HG03521 (cell line): ENCODE measurements around the gene SRGAP3.

Experiments used
- ATAC-seq: cut with Tn5 transposase; IDR thresholded peaks from one replicate; pipeline ENCODE4 v1.9.1; 2021; ENCODE audit warnings: mild to moderate bottlenecking, moderate library complexity; ENCODE audit not compliant: unreplicated experiment

SRGAP3 gene

GRCh38 chr3:9066775-9067174 lies 182.7 kb downstream of the SRGAP3 start:
- no peak for ATAC-seq

DNA sequence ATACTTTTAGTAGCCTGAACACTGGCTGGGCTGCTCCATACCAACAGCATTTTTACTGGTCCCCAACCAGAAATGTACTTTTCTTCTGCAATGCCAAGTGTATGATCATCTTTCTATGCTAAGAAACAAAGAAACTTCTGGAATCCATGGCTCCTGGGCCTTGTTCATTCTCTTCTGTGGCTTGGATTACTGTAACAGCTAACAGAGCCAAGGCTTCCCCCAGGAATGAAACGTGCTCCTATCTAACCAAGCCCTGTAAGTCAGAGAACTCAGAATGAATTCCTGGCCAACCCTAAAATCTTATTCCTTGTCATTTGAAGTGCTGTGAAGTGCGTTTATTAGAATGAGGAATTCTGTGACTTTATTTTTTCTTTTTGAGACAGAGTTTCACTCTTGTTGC lies 183.3 kb downstream of the SRGAP3 start:
- no peak for ATAC-seq

DNA sequence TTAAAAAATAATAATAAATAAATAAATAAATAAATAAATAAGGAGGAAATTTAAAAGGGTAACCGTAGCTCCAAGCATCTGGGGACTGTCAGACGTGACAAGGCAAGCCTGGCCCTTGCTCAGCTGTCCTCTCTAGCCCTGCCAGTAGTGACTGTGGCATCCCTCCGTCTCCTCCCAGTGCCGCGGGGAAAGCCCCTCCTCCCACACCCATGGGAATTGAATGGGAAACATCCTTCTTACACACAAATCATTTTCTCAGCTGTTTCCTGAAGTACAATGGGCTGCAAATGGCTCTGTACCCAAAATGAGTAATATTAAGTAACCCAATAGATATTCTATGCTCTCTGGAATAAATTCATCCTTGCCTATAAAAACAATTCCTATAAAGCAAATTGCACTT lies 184.6 kb downstream of the SRGAP3 start:
- ATAC-seq, result no peak

DNA sequence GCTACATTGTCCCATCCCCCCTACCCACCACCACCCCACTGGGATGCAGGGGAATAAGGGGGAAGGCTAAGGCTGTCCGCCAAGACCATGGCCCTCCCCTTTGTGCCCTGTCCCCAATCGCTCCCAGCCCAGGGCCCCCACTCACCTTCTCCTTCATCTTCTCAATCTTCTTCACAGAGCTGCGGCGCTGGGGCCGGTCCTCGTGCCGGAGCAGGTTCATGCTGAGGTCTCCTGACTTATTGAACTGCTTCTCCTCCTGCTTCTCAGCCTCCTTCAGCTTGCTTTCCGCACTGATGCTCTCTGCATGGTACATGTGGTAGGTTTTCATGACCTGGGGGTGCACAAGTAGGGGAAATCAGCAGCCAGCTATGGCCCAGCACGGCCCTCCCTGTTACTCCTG lies 185.2 kb downstream of the SRGAP3 start:
- ATAC-seq, result no peak

DNA sequence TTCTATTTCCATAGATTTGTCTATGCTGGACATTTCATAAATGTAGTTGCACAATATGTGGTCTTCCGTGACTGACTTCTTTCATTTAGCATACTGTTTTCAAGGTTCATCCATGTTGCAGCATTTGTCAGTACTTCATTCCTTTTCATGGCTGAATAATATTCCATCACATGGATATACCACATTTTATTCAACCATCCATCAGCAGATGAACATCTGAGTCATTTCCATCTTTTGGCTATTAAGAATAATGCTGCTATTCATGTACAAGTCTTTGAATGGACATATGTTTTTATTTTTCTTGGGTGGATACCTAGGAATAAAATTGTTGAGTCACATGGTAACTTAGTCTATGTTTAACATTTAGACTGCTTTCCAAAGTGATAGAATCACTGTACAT lies 186.9 kb downstream of the SRGAP3 start:
- no peak for ATAC-seq

DNA sequence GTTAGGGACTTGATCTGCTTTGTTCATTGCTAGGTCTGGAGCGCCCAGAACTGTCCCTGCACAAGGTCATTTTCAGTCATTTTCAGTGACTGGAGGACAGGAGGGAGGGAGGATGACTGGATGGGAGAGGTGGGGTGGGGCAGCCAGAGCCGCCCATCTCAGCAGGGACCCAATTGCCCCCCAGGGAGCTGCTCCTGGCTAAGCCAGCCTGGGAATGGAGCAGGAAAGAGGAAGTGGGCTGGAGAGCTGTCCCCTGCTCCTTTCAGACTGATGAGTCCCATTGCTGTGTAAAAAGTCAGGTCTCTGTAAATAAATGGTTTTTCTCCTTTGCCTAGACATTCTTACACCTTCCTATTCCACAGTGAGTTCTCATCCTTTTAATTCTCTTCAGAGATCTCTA lies 187.8 kb downstream of the SRGAP3 start:
- no peak for ATAC-seq

DNA sequence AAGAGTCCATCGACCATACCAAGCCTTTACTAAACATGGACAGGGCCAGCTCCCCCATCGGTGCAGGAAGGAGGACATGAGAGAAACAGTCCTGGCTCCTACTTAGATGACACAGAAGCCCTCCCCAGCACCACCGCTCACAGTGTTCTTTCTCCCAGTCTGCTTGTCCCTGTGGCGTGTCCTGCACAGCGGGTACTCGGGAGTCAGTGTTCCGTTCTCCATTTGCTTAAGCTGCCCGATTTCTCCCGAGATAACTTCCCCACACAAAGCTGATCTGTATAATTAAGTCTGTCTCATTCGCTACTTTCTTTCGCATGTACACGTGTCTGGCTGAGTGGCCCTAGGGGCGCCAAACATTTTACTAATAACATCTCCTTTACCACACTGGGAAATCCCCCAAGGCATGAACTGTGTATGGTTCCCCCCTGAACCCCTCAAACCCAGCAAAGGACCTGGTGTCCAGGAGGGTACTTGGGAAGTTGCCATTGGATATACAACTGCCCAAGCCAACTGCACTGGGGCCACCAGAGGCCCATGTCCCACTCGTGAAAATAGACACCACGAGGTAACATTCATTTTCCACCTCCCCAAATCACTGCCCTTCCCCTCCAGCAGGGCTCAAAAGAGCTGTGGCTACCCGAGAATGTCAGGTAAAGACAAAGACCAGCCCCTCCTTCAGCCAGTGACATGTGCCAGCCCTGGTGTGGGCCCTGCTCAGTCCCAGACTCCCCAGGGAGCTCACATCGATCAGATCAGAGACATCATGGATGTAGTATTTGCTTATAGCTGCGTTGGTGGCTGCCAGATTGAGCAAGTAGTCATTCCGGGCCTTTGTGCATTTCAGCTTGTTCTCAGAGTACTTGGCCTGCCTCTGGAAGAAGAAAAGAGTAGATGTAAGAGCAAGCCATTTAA lies 189.7 kb downstream of the SRGAP3 start:
- ATAC-seq, result no peak

- ATAC-seq, result no peak
Measured at GRCh38 chr3:9056581-9056980, 192.9 kb downstream of the SRGAP3 start.

DNA sequence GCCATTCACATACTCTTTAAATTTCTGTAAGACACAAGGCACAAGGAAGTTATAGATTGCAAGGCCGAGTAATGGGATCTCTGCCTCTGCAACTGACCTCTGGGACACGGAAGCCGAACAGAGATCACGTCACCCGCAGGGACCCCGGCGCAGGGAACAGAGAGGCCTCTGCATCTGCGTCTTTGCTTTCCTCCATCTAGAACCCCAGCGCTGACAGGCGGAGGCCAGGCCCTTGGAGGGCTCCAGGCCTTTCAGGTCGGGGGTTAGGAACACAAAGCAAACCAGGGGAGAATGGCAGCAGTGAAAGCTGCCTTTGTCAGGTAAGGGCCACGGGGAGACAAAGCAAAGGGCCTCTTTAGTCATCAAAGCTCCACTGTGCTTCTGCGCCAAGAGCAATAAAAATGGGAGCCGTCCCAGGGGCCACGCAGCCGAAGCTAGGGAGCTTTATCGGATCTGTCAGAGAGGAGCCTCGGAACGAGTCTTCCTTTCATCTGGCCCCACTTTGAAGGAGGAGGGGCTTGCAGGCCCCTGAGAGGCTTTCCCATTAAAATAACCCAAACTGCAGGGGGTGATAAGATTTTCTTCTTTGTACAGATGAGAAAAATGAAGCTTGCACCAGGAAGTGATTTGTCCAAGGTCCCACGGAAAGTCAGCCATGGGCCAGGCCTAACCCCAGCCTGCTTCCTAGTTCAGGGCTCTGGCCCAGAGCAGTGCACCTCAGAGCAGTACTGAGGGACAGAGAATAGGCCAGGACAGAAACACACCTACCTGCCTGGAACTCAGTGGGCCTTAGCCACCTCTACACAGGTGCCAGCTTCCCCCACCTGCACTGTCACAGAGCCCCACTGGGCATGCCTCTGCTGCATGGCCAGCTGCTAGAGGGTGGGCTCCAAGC lies 201.7 kb downstream of the SRGAP3 start:
- no peak for ATAC-seq

DNA sequence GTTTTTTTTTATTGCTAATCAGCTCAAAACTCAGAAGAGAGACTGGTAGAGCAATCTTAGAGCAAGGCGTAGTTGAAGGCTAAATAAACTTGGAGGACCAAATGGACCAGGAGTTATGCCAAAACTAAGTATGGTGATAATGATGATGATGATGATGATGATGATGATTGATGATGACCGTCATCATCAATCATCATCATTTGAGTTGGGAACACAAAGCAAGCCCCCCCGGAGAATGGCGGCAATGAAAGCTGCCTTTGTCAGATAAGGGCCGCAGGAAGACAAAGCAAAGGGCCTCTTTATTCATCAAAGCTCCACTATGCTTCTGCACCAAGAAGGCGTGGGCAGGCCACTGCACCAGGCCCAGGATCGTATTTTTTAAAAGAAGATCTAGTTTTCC lies 204.1 kb downstream of the SRGAP3 start:
- no peak for ATAC-seq

GRCh38 chr3:9043063-9043462 lies 206.4 kb downstream of the SRGAP3 start:
- ATAC-seq, result no peak

DNA sequence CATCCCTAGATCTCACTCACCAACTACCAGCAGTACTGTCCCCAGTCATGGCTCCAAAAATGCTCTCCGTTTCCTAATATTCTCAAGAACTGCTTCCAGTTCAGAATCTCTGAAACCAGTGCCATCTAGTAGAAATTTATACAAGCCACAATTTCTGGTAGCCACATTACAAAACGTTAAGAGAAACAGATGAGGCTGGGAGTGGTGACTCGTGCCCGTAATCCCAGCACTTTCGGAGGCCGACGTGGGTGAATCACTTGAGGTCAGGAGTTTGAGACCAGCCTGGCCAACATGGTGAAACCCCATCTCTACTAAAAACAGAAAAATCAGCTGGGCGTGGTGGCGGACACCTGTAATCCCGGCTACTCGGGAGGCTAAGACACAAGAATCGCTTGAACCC lies 207.8 kb downstream of the SRGAP3 start:
- ATAC-seq, result no peak

DNA sequence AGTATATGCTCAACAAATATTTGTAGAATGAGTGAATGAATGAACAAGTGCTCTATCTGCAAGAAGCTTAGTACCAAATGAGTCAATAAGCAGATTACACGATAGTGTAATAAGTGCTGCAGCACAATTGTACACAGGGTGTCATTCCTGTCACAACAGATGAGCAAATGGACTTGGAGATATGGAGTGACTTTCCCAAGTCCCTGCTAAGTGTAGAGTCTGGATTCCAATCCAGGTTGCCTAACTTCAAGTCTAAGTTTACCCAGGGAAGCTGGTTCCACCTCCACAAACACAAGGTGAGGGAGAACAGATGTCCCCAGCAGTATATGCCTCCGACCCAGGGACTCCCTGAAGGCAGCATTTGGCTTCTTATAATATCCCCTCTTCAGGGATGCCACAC lies 208.4 kb downstream of the SRGAP3 start:
- ATAC-seq, result no peak

DNA sequence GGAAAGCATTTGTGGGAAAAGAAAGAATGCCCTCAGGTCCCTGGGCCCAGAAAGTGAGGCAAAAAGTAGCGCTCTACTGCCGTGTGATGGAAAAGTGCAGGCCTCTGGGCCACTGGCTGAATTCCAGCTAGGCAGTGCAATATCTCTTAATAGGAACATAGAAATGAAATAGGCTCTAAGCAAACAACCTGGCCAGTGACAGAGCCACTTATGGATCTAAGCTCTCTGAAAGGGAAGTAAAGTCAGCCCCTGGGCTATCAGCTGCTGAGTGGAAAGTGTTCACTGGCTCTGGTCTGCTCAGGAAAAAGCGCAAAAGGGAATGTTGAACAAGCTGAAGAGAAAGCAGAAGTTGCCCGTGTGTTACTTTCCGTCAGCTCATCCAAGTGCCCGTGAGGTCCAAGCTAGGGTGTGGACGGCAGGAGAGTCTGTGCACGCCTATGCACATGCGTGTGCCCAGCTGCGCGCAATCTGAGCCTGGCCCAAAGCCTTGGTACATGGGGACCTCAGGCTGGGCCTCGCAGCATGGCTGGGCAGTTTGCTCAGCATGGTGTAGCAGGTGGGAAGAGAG lies 212.2 kb downstream of the SRGAP3 start:
- no peak for ATAC-seq

- ATAC-seq, result no peak
Measured at GRCh38 chr3:9036404-9037131, 212.9 kb downstream of the SRGAP3 start.

- no peak for ATAC-seq
Measured at GRCh38 chr3:9035961-9036360, 213.5 kb downstream of the SRGAP3 start.

GRCh38 chr3:9035473-9035872 lies 214.0 kb downstream of the SRGAP3 start:
- no peak for ATAC-seq

DNA sequence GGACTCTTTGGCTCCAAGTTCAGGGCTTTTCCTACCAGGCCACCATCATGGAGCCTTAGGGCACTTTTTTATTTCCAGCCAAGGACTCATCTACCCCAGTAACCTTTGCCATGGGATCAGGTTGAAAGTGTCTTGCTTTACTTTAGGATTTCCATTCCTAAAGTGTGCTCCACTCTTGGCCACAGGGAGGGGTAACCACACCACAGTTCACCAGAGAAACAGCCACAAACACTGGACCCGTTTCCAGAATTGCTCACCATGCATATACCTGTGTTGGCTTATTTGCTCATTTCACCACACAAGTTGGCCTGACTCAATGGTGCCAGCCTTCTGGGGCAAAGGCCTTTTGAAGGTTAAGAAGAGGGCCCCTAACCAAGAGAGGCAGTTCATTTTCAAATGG lies 215.6 kb downstream of the SRGAP3 start:
- no peak for ATAC-seq

- no peak for ATAC-seq
Measured at GRCh38 chr3:9032231-9032777, 217.1 kb downstream of the SRGAP3 start.

- ATAC-seq, result no peak
Measured at GRCh38 chr3:9030034-9030433, 219.4 kb downstream of the SRGAP3 start.

DNA sequence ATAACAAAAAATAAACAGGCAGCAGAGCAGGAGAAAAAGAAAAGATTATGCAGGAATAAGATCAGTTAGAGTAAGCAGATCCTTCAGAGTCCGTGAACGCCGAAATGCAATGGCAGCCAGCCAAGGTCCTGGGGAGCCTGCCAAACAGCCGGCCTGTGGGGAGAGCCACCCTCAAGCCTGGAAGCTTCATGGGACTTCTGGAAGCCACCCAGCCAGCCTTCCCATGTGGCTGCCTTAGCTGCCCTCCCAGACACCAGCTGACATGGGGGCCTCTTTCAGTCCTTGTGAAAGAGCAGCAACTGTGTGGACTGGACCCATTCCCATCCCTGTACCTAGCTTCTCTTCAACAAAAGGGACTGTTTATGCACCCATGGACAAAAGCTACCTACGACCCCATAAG lies 221.3 kb downstream of the SRGAP3 start:
- no peak for ATAC-seq
